ENCODE results near the gene TJP1.
A peak's percentile ranks its signal among the peaks of the same experiment; 100 is the strongest.

Gene TJP1

DNA sequence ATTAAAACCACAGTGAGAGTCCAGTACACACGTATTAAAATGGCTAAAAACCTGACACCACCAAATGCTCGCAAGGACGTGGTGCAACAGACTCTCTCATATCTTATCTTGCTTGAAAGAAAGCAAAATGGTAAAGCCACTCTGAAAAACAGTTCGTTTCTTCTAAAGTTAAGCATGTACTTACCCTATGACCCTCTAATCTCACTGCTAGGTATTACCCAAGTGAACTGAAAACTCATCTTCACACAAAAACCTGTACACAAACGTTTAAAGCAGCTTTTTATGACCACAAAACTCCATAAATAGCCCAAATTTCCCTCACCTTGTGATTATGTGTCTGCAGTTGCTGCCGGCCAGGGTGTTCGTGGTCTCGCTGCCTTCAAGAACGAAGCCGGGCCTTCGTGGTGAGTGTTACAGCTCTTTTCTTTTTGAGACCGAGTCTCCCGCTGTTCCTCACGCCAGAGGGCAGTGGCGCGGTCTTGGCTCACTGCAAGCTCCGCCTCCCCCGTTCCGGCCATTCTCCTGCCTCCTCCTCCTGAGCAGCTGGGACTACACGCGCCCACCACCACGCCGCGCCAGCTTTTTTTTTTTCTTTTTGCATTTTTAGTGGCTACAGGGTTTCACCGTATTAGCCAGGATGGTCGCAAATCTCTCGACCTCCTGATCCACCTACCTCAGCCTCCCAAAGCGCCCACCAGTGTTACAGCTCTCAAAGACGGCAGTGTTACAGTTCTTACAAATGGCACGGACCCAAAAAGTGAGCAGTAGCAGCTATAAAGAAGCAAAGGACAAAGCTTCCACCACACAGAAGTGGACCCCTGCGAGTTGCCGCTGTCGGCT is 165.4 kb downstream of the TJP1 start:
- peak; percentile 8 for DNase-seq

DNA sequence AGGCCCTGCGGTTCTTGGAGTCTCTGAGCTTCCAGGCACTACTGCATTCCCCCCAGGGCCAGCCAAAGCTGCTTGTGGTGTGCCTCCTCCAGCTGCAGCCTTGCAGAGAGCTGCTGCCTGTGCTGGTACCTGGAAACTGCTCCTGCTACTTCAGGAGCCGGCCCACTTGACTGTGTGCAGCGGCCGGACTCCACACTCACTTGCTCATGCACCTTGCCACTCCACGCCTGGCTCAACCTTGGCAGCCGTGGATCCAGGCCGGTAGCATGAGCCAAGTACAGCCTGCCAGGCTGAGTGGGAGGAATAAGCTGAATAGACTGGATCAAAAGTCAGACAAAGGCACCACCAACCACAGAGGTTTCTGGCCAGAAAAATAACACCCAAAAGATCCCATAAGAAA is 169.7 kb downstream of the TJP1 start:
- DNase-seq = no peak

- no peak for DNase-seq
Observed at GRCh38 chr15:29651476-29652233, 170.6 kb downstream of the TJP1 start.
